H1 (cell line): ENCODE results near the gene KLC4. TPM values are rescaled to one million over a fixed set of nuclear protein-coding genes. Genes with fewer than 3 reads are reported as not detected.
A peak's percentile ranks its signal among the peaks of the same experiment; 100 is the strongest.

Experiments
- CTBP2 ChIP-seq: IDR thresholded peaks from 2 replicates; pipeline ENCODE4 v1.7.0; 2011; ENCODE audit warnings: borderline replicate concordance, mild to moderate bottlenecking, moderate library complexity, mixed read lengths, low read length; ENCODE audit not compliant: insufficient read depth, insufficient read length
- EZH2 ChIP-seq: fragments of 200-600 bp; sonication (generic); IDR thresholded peaks from 2 replicates; pipeline ENCODE4 v1.7.1; 2012; ENCODE audit warnings: low read depth, mild to moderate bottlenecking, moderate library complexity, low read length, inconsistent platforms; ENCODE audit not compliant: severe bottlenecking
- GABPA ChIP-seq: IDR thresholded peaks from 2 replicates; pipeline ENCODE4 v1.6.1; 2011; ENCODE audit warnings: mild to moderate bottlenecking, low read length, moderate library complexity, borderline replicate concordance; ENCODE audit not compliant: insufficient read depth
- JUN ChIP-seq: IDR thresholded peaks from 2 replicates; pipeline ENCODE4 v1.6.1; 2011; ENCODE audit warnings: low read depth, mild to moderate bottlenecking, improper control_type of control experiment, low read length
- KDM1A ChIP-seq: fragments of 200-600, 300-600 bp; sonication (generic); IDR thresholded peaks from 2 replicates; pipeline ENCODE4 v1.7.1; 2016; ENCODE audit warnings: mild to moderate bottlenecking, low read length, borderline replicate concordance
- SIX5 ChIP-seq: IDR thresholded peaks from 2 replicates; pipeline ENCODE4 v1.6.1; 2011; ENCODE audit warnings: mild to moderate bottlenecking, low read depth, low read length
- SP4 ChIP-seq: IDR thresholded peaks from 2 replicates; pipeline ENCODE4 v1.6.1; 2012; ENCODE audit warnings: low read length, inconsistent platforms
- SRF ChIP-seq: IDR thresholded peaks from 2 replicates; pipeline ENCODE4 v1.6.1; 2011; ENCODE audit warnings: mild to moderate bottlenecking, low read depth, low read length, moderate library complexity
- TCF12 ChIP-seq: IDR thresholded peaks from 2 replicates; pipeline ENCODE4 v1.6.1; 2011; ENCODE audit warnings: low read depth, mild to moderate bottlenecking, low read length
- YY1 ChIP-seq: IDR thresholded peaks from 2 replicates; pipeline ENCODE4 v1.6.1; 2011; ENCODE audit warnings: low read depth, mild to moderate bottlenecking, low read length
- polyA plus RNA-seq, 7 experiments: library from polyadenylated mRNA; depleted of rRNA in 3 of 7; stranded (reverse) in 5 of 7; unstranded in 2 of 7; fragments of >200 nt in 5 of 7; fragments of 200-250 nt in 2 of 7; gene quantifications; 1 replicate in 5 of 7; 2 replicates in 1 of 7; 4 replicates in 1 of 7; pipeline versions ENCODE4 v1.2.1 to v1.2.3, GENCODE V29; 2011 to 2013; ENCODE audit warnings: missing spikeins in 2 of 7, mixed read lengths in 2 of 7
- total RNA-seq: library from RNA; stranded (reverse); fragmentation: NEBNext Ultra II Directional; extraction: Animal tissue kit (Norgen Biotek cat#: 25700); gene quantifications from 2 replicates; pipeline ENCODE4 v1.2.1, GENCODE V29; 2021
- TF ChIP-seq, protein P1 (sequence below): fragments of 300-600 bp; sonication (generic); IDR thresholded peaks from 2 replicates; pipeline ENCODE4 v1.7.1; 2012; ENCODE audit warnings: low read length, moderate library complexity, mild to moderate bottlenecking, inconsistent platforms; ENCODE audit not compliant: insufficient replicate concordance

KLC4 gene
- total and polyA plus RNA-seq, 2 of the 8 experiments (the other 6 are each of a cell fraction or from before 2014, with no cell fraction given): 15.7 to 28.5 TPM

DNA sequence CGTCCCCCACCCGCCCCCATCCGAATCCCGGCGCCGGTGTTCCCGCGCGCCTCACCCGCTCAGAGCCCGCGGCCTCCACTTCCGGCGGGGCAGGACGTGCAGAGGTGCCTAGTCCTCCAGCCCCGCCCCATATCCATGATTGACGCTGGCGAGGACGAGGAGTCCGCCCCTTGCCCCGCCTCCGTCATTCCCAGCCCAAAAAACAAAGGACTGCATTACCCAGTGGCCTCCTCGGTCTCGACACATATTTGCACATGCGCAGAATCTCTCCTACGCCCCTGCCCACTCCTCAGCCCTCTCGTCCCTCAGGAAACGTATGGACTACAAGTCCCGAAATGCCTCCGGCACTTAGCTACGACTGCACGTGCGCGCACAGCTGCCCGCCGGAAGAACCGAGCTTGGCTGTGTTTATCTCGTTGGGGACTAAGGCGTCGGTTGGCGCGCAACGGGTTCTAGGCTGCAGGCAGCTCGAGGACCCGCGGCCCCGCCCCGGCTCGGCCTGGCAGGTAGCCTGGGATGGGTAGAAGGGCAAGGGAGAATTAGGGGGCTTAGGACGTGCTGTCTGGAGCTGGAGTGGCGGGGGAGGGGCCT, 45.5 kb upstream of the KLC4 start, which contains the start of the genes KLHDC3 and MEA1 (continued):
- TF ChIP-seq, protein P1, sequence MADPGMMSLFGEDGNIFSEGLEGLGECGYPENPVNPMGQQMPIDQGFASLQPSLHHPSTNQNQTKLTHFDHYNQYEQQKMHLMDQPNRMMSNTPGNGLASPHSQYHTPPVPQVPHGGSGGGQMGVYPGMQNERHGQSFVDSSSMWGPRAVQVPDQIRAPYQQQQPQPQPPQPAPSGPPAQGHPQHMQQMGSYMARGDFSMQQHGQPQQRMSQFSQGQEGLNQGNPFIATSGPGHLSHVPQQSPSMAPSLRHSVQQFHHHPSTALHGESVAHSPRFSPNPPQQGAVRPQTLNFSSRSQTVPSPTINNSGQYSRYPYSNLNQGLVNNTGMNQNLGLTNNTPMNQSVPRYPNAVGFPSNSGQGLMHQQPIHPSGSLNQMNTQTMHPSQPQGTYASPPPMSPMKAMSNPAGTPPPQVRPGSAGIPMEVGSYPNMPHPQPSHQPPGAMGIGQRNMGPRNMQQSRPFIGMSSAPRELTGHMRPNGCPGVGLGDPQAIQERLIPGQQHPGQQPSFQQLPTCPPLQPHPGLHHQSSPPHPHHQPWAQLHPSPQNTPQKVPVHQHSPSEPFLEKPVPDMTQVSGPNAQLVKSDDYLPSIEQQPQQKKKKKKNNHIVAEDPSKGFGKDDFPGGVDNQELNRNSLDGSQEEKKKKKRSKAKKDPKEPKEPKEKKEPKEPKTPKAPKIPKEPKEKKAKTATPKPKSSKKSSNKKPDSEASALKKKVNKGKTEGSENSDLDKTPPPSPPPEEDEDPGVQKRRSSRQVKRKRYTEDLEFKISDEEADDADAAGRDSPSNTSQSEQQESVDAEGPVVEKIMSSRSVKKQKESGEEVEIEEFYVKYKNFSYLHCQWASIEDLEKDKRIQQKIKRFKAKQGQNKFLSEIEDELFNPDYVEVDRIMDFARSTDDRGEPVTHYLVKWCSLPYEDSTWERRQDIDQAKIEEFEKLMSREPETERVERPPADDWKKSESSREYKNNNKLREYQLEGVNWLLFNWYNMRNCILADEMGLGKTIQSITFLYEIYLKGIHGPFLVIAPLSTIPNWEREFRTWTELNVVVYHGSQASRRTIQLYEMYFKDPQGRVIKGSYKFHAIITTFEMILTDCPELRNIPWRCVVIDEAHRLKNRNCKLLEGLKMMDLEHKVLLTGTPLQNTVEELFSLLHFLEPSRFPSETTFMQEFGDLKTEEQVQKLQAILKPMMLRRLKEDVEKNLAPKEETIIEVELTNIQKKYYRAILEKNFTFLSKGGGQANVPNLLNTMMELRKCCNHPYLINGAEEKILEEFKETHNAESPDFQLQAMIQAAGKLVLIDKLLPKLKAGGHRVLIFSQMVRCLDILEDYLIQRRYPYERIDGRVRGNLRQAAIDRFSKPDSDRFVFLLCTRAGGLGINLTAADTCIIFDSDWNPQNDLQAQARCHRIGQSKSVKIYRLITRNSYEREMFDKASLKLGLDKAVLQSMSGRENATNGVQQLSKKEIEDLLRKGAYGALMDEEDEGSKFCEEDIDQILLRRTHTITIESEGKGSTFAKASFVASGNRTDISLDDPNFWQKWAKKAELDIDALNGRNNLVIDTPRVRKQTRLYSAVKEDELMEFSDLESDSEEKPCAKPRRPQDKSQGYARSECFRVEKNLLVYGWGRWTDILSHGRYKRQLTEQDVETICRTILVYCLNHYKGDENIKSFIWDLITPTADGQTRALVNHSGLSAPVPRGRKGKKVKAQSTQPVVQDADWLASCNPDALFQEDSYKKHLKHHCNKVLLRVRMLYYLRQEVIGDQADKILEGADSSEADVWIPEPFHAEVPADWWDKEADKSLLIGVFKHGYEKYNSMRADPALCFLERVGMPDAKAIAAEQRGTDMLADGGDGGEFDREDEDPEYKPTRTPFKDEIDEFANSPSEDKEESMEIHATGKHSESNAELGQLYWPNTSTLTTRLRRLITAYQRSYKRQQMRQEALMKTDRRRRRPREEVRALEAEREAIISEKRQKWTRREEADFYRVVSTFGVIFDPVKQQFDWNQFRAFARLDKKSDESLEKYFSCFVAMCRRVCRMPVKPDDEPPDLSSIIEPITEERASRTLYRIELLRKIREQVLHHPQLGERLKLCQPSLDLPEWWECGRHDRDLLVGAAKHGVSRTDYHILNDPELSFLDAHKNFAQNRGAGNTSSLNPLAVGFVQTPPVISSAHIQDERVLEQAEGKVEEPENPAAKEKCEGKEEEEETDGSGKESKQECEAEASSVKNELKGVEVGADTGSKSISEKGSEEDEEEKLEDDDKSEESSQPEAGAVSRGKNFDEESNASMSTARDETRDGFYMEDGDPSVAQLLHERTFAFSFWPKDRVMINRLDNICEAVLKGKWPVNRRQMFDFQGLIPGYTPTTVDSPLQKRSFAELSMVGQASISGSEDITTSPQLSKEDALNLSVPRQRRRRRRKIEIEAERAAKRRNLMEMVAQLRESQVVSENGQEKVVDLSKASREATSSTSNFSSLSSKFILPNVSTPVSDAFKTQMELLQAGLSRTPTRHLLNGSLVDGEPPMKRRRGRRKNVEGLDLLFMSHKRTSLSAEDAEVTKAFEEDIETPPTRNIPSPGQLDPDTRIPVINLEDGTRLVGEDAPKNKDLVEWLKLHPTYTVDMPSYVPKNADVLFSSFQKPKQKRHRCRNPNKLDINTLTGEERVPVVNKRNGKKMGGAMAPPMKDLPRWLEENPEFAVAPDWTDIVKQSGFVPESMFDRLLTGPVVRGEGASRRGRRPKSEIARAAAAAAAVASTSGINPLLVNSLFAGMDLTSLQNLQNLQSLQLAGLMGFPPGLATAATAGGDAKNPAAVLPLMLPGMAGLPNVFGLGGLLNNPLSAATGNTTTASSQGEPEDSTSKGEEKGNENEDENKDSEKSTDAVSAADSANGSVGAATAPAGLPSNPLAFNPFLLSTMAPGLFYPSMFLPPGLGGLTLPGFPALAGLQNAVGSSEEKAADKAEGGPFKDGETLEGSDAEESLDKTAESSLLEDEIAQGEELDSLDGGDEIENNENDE: no peak
- TF ChIP-seq SRF (peak; percentile 33; the same call in 1 of the 2 replicates), GABPA (no peak; the same call in 1 of the 2 replicates), YY1 (no peak), SIX5 (peak; percentile 80), TCF12 (0 out of 2 replicates have a peak, but pooled peaks have one; percentile 42), SP4 (peak; percentile 96; the same call in 1 of the 2 replicates), JUN (no peak), CTBP2 (no peak), KDM1A (peak; percentile 77), EZH2 (no peak)
